Brain pericyte (primary cell): Measurements from ENCODE around the gene FAM20A.
"Not testable (repeated sequence)": the region's sequence is repeated elsewhere in the genome, so short reads cannot be mapped to it uniquely, and the experiment has no call there.

Experiments
- DNase-seq: peaks from one replicate; pipeline ENCODE4 v3.0.0-alpha.2; 2012; ENCODE audit warnings: low read depth, low spot score

FAM20A gene

GRCh38 chr17:68589086-68589485 lies 12.1 kb downstream of the FAM20A start:
- no peak for DNase-seq

DNA sequence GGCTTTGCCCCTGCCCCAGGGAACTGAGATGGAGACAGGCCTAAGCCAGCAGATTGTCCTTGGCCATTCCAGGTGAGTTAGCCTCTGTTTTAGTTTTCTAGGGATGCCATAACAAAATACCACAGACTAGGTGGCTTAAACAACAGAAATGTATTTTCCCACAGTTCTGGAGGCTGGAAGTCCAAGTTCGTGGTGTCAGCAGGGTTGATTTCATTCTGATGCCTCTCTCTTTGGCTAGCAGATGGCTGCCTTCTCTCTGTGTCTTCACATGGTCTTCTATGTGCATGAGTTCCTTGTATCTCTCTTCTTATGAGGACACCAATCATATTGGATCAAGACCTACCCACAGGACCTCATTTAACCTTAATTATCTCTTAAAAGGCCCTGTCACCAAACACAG lies 12.8 kb downstream of the FAM20A start:
- no peak for DNase-seq

DNA sequence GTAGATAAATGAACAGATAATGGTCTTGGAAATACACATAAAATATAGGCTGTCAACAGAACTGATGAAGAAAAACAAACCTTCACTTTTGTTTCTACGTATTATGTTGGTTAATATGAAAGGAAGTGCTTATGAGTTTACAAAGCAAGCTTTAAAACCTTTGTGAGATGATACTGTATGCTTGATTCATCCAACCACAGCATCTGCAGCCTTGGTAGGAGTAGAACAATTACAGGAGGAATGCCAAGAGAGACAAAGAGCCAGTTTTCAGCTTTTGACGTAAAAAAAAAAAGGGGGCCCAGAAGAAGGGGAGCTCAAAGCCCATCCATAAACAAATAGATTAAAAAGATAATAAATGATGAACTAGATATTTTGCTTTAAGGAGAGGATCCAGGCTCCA lies 13.3 kb downstream of the FAM20A start:
- no peak for DNase-seq

- no peak for DNase-seq
Measured at GRCh38 chr17:68587026-68587425, 14.1 kb downstream of the FAM20A start.

GRCh38 chr17:68585643-68586042 lies 15.5 kb downstream of the FAM20A start:
- no peak for DNase-seq

DNA sequence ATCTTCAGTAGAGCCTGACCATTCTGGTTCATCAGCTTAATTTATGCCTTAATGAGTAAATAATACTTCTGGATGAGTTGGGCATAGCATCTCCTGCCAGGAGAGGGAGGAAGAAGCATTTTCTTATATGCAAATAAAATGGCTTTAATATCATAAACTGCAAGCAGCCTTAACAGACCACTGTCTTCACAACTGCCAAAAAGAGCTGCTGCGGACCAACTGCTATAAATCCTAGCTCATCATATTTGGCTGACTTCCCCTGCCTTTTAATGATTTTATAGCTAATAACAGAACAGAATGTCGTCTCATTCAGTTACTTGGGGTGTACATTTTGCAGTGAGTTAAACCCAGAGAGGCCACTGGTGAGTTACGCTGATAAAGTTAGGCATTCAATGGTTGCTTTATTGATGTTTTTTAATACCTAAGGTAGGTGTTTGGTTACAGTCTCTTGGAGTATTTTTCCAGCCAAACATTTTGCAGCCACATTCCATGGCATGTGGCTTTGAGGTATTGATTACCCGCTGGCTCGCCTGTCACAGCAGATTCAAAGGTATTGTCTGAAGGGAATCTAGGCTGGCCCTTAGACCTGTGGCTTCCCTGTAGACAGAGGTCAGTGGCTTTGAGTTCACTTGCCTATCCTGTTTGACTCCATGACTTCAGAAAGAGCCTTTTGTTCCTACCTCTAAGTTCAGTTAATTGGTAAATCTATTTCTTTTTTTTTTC lies 16.4 kb downstream of the FAM20A start:
- DNase-seq, result no peak

DNA sequence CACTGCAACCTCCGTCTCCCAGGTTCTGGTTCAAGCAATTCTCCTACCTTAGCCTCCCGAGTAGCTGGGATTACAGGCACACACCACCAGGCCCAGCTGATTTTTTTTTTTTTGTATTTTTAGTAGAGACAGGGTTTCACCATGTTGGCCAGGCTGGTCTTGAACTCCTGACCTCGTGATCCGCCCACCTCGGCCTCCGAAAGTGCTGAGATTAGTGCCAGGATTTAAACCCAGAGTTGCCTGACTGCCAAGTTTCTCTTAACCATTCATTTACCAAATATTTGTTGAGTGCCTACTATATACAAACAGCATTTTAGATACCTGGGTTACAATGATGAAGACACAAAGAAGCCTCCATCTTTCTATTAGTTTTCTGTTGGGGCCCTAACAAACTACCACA lies 18.3 kb downstream of the FAM20A start:
- DNase-seq, result not testable (repeated sequence)

DNA sequence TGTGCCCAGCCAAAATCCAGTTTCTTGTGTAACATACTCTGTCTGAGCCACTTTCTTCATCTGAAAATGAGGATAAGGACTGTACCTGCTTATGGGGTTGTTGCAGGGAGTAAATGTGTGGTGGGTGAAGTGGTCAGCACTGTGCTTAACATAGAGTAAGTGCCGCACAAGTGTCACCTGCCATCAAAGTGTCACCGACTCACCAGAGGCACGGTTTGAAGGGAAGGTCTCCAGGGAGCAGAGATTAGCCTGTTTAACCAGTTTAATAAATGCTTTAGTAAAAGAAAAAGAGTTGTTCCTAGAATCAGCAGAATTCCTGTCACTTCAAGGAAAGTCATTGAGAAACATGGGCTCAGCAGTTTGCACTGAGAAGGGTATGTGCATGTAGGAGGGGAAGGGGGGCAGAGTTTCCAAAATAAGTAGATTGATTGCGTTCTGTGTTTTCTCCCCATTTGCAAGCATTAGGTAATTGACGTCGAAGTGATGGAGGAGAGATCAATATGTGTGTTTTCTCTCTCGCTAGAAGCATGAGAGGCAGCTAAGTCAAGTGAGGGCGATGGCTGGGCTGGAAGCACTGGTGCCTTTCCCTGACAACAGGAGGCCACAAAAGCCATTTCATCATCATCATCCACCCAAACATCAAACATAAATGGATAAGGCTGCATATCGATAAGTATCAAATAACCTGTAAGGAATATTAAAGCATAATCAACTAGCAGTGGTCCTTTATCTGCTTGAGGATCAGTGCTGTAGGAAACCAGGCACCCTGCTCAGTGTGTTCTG lies 19.1 kb downstream of the FAM20A start:
- no peak for DNase-seq

GRCh38 chr17:68580236-68580770 lies 20.9 kb downstream of the FAM20A start:
- no peak for DNase-seq

GRCh38 chr17:68579194-68579927 lies 21.8 kb downstream of the FAM20A start:
- DNase-seq, result no peak

DNA sequence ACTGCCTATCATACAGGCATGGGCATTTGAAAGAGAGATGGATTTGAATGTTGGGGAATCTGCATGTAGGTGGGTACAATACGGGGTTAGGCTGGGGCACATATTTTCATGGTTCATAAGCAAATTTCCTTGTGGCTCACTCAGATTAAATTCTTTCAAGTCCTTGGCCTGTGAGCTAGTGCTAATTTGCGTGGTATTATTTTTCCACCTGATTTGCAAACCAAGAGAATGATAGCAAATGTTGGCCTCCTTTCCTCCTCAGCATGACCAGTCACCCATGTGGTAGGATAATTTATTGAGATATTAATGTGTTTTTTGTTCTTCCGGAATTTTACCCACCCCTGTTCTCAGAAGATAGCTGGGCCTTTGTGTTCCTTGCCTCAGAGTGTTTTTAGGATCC lies 22.9 kb downstream of the FAM20A start:
- no peak for DNase-seq

- DNase-seq, result no peak
Measured at GRCh38 chr17:68577497-68577821, 23.7 kb downstream of the FAM20A start.

DNA sequence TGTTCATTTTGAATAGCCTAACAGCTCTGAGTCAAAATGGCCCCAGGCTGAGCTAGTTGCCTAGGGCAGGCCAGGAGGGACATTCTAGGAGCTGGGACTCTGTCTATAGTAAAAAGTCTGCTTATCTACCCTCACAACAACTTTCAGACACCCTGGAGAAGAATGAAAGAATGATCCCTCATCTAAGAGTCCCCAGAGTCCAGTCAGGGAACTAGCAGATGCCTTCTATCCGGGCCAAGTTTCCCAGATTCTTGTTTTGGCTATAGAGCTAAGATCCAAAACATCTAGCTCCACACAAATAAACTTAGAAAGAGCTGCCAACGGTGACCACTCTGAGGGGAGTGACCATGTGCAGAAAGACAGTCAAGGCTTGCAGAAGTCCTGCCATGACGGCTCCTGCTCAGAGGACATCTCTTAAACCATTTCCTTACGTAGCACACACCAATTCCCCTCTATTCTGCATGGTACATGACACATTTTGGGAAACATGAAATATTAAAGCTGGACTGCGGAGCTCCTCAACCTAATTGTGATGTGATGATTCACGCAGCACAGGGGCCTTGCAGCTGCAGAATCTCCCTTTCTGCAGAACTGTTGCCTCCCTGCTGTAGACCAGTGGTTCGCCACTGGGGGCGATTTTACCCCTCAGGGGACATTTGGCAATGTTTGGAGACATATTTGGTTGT lies 24.2 kb downstream of the FAM20A start:
- DNase-seq, result no peak

- DNase-seq, result no peak
Measured at GRCh38 chr17:68576137-68576536, 25.0 kb downstream of the FAM20A start.

DNA sequence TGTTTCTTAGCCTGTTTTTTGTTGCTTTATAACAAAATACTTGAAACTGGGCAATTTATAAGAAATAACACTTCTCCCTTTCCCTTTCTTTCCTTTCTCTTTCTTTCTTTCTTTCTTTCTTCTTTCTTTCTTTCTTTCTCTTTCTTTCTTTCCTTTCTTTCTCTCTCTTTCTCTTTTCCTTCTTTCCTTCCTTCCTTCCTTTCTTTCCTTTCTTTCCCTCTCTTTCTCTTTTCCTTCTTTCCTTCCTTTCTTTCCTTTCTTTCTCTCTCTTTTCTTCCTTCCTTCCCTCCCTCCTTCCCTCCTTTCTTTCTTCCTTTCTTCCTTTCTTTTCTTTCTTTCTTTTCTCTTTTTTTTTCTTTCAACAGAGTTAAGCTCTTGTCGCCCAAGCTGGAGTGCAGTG lies 27.8 kb downstream of the FAM20A start:
- DNase-seq, result no peak

DNA sequence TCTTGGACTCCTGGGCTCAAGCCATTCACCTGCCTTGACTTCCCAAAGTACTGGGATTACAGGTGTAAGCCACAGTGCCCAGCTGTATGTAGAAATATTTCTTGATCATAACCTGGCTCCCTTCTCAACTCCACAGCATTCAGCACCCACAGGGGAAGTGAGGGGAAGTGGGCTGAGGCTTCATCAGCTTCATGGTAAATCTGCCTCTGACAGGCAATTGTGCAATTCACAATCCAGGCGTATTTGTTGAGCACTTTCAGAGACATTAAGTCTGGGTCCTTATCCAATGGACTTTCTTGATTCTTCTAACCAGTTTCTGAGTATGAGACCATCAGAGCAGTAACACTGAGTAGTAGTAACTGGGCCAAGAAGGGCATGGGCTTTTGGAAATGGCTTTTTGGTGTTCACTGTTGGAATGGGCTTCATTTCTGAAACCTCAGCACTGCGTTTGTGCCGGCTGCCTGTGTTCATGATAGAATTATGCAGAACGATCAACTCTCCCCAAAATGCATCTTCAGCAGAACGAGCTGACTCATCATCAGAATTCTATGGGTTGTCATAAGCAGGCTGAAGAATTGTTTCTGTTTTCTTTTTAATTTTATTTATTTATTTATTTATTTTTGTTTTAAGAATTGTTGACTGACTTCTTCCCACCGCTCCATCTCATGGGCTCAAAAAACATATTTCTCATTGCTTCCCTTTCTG lies 28.9 kb downstream of the FAM20A start:
- no peak for DNase-seq

DNA sequence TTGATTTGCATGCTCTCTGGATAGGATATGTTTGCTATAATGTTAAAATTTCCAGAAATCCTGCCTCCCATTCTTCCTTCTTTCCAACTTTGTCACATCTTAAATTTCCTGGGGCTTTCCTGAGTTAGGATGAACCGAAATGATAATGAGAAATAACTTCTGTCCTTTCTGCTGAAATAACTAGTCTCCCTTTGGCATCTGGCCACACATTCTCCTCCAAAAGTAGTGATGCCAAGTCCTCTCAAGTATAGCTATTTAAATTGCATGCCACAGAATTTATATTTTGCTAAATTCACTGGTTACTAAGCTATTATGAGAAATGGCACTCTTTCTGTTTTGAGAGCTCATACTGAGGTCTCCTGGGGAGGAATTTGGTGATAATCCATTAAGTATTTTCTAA lies 30.6 kb downstream of the FAM20A start:
- no peak for DNase-seq

DNA sequence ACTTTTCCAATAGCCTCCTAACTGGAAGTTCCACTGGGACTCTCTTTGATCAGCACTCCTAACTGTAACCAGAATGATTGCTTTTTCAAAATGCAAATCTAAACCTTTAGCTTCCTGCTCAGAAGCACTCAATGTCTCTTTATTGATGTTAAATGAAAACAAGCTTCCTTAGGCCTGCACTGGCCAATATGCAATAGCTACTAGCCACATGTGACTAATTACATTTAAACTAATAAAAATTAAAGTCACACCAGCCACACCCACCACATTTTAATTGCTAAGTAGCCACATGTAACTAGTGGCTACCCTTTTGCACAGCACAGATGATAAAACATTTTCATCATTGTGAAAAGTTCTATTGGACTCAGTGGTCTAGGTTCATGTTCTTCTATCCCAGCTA lies 31.8 kb downstream of the FAM20A start:
- no peak for DNase-seq

DNA sequence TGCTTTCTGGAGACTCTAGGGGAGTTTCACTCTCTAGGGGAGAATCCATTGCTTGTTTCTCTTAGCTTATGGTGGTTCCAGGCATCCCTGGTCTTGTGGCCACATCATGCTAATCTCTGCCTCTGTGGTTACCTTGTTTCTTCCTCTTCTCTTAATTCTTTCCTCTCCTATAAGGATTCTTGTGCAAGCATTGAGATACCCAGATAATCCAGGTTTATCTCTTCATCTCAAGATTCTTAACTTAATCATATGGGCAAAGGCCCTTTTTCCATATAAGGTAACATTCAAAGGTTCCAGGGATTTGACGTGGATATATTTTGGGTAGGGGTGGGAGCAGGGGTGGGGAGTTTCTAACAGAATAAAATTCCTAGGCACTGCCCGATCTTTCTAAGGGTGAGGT lies 32.6 kb downstream of the FAM20A start:
- no peak for DNase-seq

- no peak for DNase-seq
Measured at GRCh38 chr17:68567581-68567980, 33.6 kb downstream of the FAM20A start.

GRCh38 chr17:68567035-68567434 lies 34.1 kb downstream of the FAM20A start:
- DNase-seq, result no peak
